Left renal cortex interstitium (tissue), 4 donors: ENCODE measurements around the gene CIDEC. TPM values are rescaled to one million over a fixed set of nuclear protein-coding genes. Genes with fewer than 3 reads are reported as not detected.

Source experiments
- DNase-seq, 4 donors: peaks; one replicate each; pipeline ENCODE4 v3.0.0-alpha.2; 2013; ENCODE audit warnings: low read depth in 4 of 4, low spot score in 2 of 4, missing footprints in 1 of 4
- polyA plus RNA-seq, 4 donors: library from polyadenylated mRNA; unstranded; fragments of 120-200 nt; gene quantifications; one replicate each; pipeline ENCODE4 v1.2.1, GENCODE V29; 2013; ENCODE audit not compliant: insufficient read length in 4 of 4

CIDEC gene
- polyA plus RNA-seq, 4 donors = 0.17 to 0.21 TPM; not detected in 2

DNA sequence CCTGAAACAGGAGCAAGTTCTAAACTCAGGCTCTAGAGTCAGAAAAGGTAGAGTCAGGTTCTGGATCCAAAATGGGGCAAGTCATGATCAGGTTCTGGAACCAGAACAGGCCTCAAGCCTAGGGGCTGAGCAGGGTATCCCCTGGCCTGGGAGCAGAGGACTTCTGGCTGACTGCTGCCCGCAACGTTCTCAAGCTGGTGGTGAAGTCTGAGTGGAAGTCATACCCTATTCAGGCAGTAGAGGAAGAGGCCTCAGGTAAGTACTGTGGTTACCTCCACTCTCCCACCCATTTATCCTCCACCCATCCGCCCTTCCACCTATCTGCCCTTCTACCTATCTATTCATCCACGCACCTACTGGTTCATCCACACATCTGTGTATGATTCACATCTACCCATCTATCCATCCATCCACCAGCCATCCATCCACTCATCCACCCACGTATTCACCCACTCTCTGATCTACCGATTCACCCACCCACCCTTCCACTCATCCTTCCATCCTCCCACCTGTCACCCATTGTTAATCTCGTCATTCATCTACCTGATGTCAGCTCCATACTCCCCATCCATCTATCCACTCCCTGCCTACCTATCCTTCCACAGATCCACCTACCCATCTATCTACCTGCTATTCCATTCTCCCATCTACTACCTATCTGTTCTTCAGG, 61.3 kb downstream of the CIDEC start:
- DNase-seq = no peak

DNA sequence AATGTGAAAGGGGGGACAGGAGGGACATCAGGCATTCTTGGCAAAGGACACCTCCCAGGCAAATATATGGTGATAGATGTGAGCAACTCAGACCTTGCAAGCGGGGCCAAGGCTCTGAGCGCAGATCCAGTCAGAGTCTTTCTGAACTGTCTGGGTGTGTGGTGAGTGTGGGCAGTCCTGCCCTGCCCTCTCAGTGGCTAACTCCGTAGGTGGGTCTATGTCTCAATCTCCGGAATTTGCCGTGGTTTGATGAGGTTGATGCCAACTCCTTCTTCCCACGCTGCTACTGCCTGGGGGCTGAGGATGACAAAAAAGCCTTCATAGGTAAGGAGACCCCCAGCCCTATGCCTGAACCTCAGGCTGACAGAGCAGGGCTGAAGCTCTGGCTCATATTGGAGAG, 62.6 kb downstream of the CIDEC start:
- no peak for DNase-seq

Other genes with a start within 250 kb of the CIDEC start
- gene MTMR14, start 230.7 kb downstream of the CIDEC start, polyA plus RNA-seq = 10 to 100 TPM; 32.4 to 36.4 (median 34.4) TPM
- under 1 TPM in 2 of 4 donors, not detected in 2; 0.14 to 0.30 TPM for gene CPNE9, start 176.4 kb downstream of the CIDEC start, polyA plus RNA-seq
- 10 to 100 TPM; 17.9 to 23.9 (median 20.9) TPM for gene BRPF1, start 148.5 kb downstream of the CIDEC start, polyA plus RNA-seq
- gene OGG1, start 130.3 kb downstream of the CIDEC start, polyA plus RNA-seq = 10 to 100 TPM; 47.5 to 82.6 (median 57.0) TPM
- 10 to 100 TPM; 16.3 to 22.7 (median 21.7) TPM for gene CAMK1, start 110.3 kb downstream of the CIDEC start, polyA plus RNA-seq
- 10 to 100 TPM; 58.7 to 85.3 (median 72.3) TPM for gene TADA3, start 87.8 kb downstream of the CIDEC start, polyA plus RNA-seq
- 100 to 1,000 TPM; 113 to 161 (median 142) TPM for gene ARPC4, start 87.2 kb downstream of the CIDEC start, polyA plus RNA-seq
- gene TTLL3, start 70.0 kb downstream of the CIDEC start, polyA plus RNA-seq = 10 to 100 TPM; 28.2 to 96.7 (median 60.5) TPM
- 10 to 100 TPM; 28.5 to 43.9 (median 36.5) TPM for gene RPUSD3, start 36.2 kb downstream of the CIDEC start, polyA plus RNA-seq
- gene JAGN1, start 10.4 kb upstream of the CIDEC start, polyA plus RNA-seq = 10 to 100 TPM; 41.8 to 50.7 (median 44.4) TPM
- 10 to 100 TPM; 10.3 to 20.3 (median 12.1) TPM for gene IL17RE, start 22.6 kb upstream of the CIDEC start, polyA plus RNA-seq
- gene IL17RC, start 36.8 kb upstream of the CIDEC start, polyA plus RNA-seq = 10 to 100 TPM; 37.8 to 47.6 (median 41.6) TPM
- gene CRELD1, start 53.6 kb upstream of the CIDEC start, polyA plus RNA-seq = 10 to 100 TPM; 48.8 to 80.5 (median 65.6) TPM
- gene PRRT3, start 72.2 kb upstream of the CIDEC start, polyA plus RNA-seq = 1 to 10 TPM; 2.9 to 6.6 (median 4.6) TPM
- 100 to 1,000 TPM in 1 of 4 donors, 10 to 100 TPM in 3; 78.0 to 108 (median 84.2) TPM for gene EMC3, start 106.6 kb upstream of the CIDEC start, polyA plus RNA-seq
- gene FANCD2, start 146.2 kb upstream of the CIDEC start, polyA plus RNA-seq = 10 to 100 TPM; 16.2 to 25.6 (median 20.4) TPM
- under 1 TPM in 1 of 4 donors, not detected in 3; 0.27 TPM for gene FANCD2OS, start 228.0 kb upstream of the CIDEC start, polyA plus RNA-seq
- gene BRK1, start 235.4 kb upstream of the CIDEC start, polyA plus RNA-seq = 100 to 1,000 TPM; 179 to 228 (median 199) TPM